Mesothelial cell of epicardium (in vitro differentiated cells): ENCODE results near the gene FZD10. TPM values are rescaled to one million over a fixed set of nuclear protein-coding genes. Genes with fewer than 3 reads are reported as not detected.

Experiments used
- DNase-seq, 2 experiments: peaks; one replicate each; pipeline ENCODE4 v3.0.0; 2021; ENCODE audit warnings: low spot score in 2 of 2; ENCODE audit not compliant: unreplicated experiment in 2 of 2
- H3K27ac Mint-ChIP-seq: 2 replicates; pipeline ENCODE4 v1.8.0; 2021; ENCODE audit warnings: mixed read lengths
- H3K27me3 Mint-ChIP-seq: 2 replicates; pipeline ENCODE4 v1.8.0; 2021; ENCODE audit warnings: low read depth, mixed read lengths
- H3K36me3 Mint-ChIP-seq: 2 replicates; pipeline ENCODE4 v1.8.0; 2021; ENCODE audit warnings: mixed read lengths
- H3K4me1 Mint-ChIP-seq: 2 replicates; pipeline ENCODE4 v1.8.0; 2021; ENCODE audit warnings: mixed read lengths
- H3K4me3 Mint-ChIP-seq: 2 replicates; pipeline ENCODE4 v1.8.0; 2021; ENCODE audit warnings: mild to moderate bottlenecking, moderate library complexity, mixed read lengths
- H3K9me3 Mint-ChIP-seq: 2 replicates; pipeline ENCODE4 v1.8.0; 2021; ENCODE audit warnings: mixed read lengths
- CTCF ChIP-seq: fragments of 200-600 bp; sonication (generic); IDR thresholded peaks from one replicate; pipeline ENCODE4 v1.5.0; 2021; ENCODE audit warnings: antibody characterized with exemption; ENCODE audit not compliant: unreplicated experiment
- total RNA-seq: library from RNA; stranded (reverse); gene quantifications from 3 replicates; pipeline ENCODE4 v1.2.1, GENCODE V29; 2021

FZD10 gene
- total RNA-seq, 1 donor from 2014 or later: 2.5 TPM

DNA sequence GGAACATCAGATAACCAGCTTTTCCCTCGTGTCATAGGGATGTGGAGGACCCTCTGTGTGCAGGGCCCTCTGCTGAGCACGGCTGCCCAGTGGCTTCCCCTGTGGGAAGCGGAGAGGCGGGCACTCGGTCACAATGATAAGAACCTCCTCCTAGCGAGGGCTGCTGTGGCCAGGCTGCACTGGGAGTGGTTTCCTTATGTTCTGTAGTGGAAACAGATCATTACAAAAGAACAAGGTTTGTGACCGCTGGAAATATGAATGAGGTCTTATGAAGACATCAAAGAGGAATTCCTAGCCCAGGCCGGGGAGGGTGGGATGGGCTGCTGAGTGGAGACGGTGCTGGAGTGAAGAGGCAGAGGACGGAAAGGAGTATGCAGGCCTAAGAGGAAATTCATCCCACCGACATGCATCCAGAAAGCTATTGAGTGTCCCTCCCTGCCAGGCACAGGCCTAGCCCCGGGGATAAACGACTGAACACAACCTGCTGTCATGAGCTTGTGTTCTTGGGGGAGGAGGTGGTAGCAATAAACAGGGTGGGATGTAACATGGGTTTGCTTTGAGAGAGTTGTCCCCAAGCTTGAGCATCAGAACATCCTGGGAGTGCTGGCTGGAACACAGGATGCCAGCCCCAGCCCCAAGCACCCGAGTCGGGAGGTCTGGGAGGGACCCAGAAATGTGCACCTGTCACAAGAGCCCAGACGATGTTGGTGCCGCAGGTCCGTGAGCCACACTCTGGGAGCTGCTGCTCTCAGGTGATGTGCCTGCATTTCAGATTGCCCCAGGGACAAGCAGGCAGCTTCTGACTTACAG is 37.5 kb downstream of the FZD10 start:
- Mint-ChIP-seq H3K27ac (no peak overlapping the region), H3K27me3 (peaks cover 38% of the 10 kb centered on the region)

DNA sequence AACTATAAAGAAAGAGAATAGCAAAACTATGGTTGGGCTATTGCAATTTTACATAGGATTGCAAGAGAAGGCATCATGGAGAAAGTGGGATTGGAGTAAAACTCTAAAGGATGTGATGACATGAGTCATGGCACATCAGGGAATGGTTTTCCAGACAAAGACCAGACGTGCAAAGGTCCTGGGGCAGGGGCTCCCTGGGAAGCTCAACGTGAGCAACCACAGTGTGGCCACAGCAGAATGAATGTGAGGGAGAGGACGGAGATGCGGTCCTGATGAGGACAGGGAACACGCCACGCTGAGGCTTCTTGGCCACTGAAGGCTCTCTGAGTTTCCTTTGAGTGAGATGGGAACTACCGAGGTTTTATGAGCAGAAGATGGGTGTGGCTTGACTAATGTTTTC is 38.2 kb downstream of the FZD10 start:
- Mint-ChIP-seq H3K27me3 (peaks cover 32% of the 10 kb centered on the region), H3K9me3 (peaks cover 10% of the 10 kb centered on the region), H3K36me3 (peaks cover under 1% of the 10 kb centered on the region), H3K27ac (no peak overlapping the region), H3K4me1 (no peaks in the 10 kb centered on the region), H3K4me3 (no peak overlapping the region)
- no peak for TF ChIP-seq CTCF
- DNase-seq: no peak

More for the DNA sequence above, 37.5 kb downstream of the FZD10 start:
- no peak for TF ChIP-seq CTCF
- Mint-ChIP-seq H3K4me3 (no peak overlapping the region), H3K4me1 (no peaks in the 10 kb centered on the region), H3K9me3 (peaks cover 9% of the 10 kb centered on the region), H3K36me3 (no peaks in the 10 kb centered on the region)
- DNase-seq: no peak

GRCh38 chr12:130201037-130201436 is 38.8 kb downstream of the FZD10 start:
- no peak overlapping the region for H3K27ac Mint-ChIP-seq
- TF ChIP-seq CTCF: no peak
- no peak overlapping the region for H3K4me3 Mint-ChIP-seq
- peaks cover 28% of the 10 kb centered on the region for H3K27me3 Mint-ChIP-seq
- H3K9me3 Mint-ChIP-seq: peaks cover 14% of the 10 kb centered on the region
- no peaks in the 10 kb centered on the region for H3K4me1 Mint-ChIP-seq
- no peak for DNase-seq
- peaks cover 2% of the 10 kb centered on the region for H3K36me3 Mint-ChIP-seq

GRCh38 chr12:130202201-130202600 is 39.9 kb downstream of the FZD10 start:
- H3K4me1 Mint-ChIP-seq: no peaks in the 10 kb centered on the region
- peaks cover 2% of the 10 kb centered on the region for H3K36me3 Mint-ChIP-seq
- no peak for DNase-seq
- peaks cover 19% of the 10 kb centered on the region for H3K9me3 Mint-ChIP-seq
- H3K4me3 Mint-ChIP-seq: no peak overlapping the region
- no peak overlapping the region for H3K27ac Mint-ChIP-seq
- no peak for TF ChIP-seq CTCF
- H3K27me3 Mint-ChIP-seq: peaks cover 28% of the 10 kb centered on the region

DNA sequence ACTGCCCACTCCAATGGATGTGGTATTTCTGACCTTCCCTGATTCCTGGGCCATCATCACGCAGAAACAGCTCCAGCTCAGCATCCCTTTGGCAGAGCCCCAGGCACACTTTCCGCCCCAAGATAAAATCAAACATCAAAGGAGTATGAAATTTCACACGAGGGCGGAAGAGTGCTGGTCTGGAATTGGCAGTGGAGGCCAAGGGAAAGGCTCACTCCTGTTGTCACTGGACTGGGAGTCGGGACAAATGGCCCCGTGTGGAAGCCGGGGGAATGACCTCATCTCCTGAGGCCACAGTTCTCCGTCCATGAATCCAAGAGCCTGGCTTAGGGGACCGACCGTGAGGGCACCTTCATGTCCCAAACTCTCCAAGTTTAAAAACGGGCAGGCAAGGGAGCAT is 40.9 kb downstream of the FZD10 start:
- peaks cover 2% of the 10 kb centered on the region for H3K36me3 Mint-ChIP-seq
- no peak overlapping the region for H3K4me3 Mint-ChIP-seq
- peaks cover 22% of the 10 kb centered on the region for H3K9me3 Mint-ChIP-seq
- TF ChIP-seq CTCF: no peak
- H3K27me3 Mint-ChIP-seq: peaks cover 28% of the 10 kb centered on the region
- H3K4me1 Mint-ChIP-seq: no peaks in the 10 kb centered on the region
- H3K27ac Mint-ChIP-seq: no peak overlapping the region
- DNase-seq: no peak
